Measurements from ENCODE around the gene DCAF10. TPM values are rescaled to one million over a fixed set of nuclear protein-coding genes. Genes with fewer than 3 reads are reported as not detected.

DCAF10 gene
- total and polyA plus RNA-seq, 2 of the 8 experiments (the other 6 are each of a cell fraction or from before 2014, with no cell fraction given), result 7.1 to 15.0 TPM

DNA sequence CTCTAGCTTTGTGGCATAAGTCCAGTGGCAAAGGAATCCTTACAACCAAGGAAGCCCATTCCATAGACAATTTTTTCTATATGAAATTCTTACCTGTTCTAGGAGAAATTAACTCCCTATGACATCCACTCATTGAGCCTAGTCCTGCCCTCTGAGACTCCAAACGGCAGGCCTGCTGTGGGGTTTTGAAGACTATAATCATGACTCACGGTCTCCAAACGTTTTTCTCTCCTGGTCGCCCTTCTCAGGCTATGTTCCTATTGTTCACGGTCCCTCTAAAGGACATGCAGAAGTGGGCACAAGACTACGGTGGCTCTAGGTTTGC lies 16.3 kb upstream of the DCAF10 start (continued):
- no peak for TF ChIP-seq CHD2 (IDR thresholded peaks at IDR 0.05; ENCODE audit: low read length)
- TF ChIP-seq, protein P1, sequence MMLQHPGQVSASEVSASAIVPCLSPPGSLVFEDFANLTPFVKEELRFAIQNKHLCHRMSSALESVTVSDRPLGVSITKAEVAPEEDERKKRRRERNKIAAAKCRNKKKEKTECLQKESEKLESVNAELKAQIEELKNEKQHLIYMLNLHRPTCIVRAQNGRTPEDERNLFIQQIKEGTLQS (IDR thresholded peaks at IDR 0.05; ENCODE audit: insufficient read depth, low read depth, low read length), result no peak
- no peak for TF ChIP-seq POLR2A (IDR thresholded peaks at IDR 0.05; ENCODE audit: control extremely low read depth in 1 of 2, low read depth in 2 of 2, low read length in 2 of 2)
- TF ChIP-seq KDM4A (IDR thresholded peaks at IDR 0.05; ENCODE audit: low read depth, low read length, severe bottlenecking), result no peak

All from H1 (cell line).